KG1 (cell line): ENCODE data around the gene FUT7.
A peak's percentile ranks its signal among the peaks of the same experiment; 100 is the strongest.

Experiments
- DNase-seq: peaks from one replicate; lab custom pipeline; 2025; lab: John Stamatoyannopoulos, UW

The FUT7 gene

GRCh38 chr9:137001857-137002645 lies 29.8 kb downstream of the FUT7 start:
- DNase-seq: no peak

- DNase-seq: peak; percentile 36
Observed at GRCh38 chr9:137000177-137000930, 31.5 kb downstream of the FUT7 start.

- DNase-seq: no peak
Observed at GRCh38 chr9:136997830-136998234, 34.1 kb downstream of the FUT7 start.

GRCh38 chr9:136997371-136997770 lies 34.5 kb downstream of the FUT7 start:
- DNase-seq: no peak

- no peak for DNase-seq
Observed at GRCh38 chr9:136996361-136997292, 35.3 kb downstream of the FUT7 start, which contains the start of gene CLIC3. Gene CLIC3 (minus strand): TSS chr9:136996568. CDS start chr9:136996543, 25 bp downstream.

GRCh38 chr9:136995772-136996311 lies 36.0 kb downstream of the FUT7 start:
- DNase-seq: no peak

- DNase-seq: no peak
Observed at GRCh38 chr9:136995362-136995761, 36.5 kb downstream of the FUT7 start.

- DNase-seq: no peak
Observed at GRCh38 chr9:136994888-136995230, 37.0 kb downstream of the FUT7 start.

- DNase-seq: no peak
Observed at GRCh38 chr9:136994180-136994887, 37.6 kb downstream of the FUT7 start.

GRCh38 chr9:136992819-136993369 lies 39.0 kb downstream of the FUT7 start:
- no peak for DNase-seq

- DNase-seq: peak; percentile 81
Observed at GRCh38 chr9:136991993-136992818, 39.7 kb downstream of the FUT7 start, which contains the start of gene PAXX. Gene PAXX (plus strand): TSS chr9:136992422. CDS start chr9:136992444, 22 bp downstream.

- DNase-seq: no peak
Observed at GRCh38 chr9:136990242-136990911, 41.5 kb downstream of the FUT7 start.

GRCh38 chr9:136988872-136989271 lies 43.0 kb downstream of the FUT7 start:
- no peak for DNase-seq

- no peak for DNase-seq
Observed at GRCh38 chr9:136985853-136986252, 46.0 kb downstream of the FUT7 start.

GRCh38 chr9:136985027-136985602 lies 46.8 kb downstream of the FUT7 start:
- no peak for DNase-seq

GRCh38 chr9:136984464-136985026 lies 47.3 kb downstream of the FUT7 start:
- DNase-seq: no peak

- DNase-seq: no peak
Observed at GRCh38 chr9:136983656-136984314, 48.1 kb downstream of the FUT7 start.

GRCh38 chr9:136983167-136983566 lies 48.7 kb downstream of the FUT7 start:
- DNase-seq: no peak
